ENCODE results near the gene KCTD3. TPM values are rescaled to one million over a fixed set of nuclear protein-coding genes. Genes with fewer than 3 reads are reported as not detected.
A peak's percentile ranks its signal among the peaks of the same experiment; 100 is the strongest.

Gene KCTD3
- total RNA-seq, 1 experiment from 2014 or later, result 50.7 TPM

DNA sequence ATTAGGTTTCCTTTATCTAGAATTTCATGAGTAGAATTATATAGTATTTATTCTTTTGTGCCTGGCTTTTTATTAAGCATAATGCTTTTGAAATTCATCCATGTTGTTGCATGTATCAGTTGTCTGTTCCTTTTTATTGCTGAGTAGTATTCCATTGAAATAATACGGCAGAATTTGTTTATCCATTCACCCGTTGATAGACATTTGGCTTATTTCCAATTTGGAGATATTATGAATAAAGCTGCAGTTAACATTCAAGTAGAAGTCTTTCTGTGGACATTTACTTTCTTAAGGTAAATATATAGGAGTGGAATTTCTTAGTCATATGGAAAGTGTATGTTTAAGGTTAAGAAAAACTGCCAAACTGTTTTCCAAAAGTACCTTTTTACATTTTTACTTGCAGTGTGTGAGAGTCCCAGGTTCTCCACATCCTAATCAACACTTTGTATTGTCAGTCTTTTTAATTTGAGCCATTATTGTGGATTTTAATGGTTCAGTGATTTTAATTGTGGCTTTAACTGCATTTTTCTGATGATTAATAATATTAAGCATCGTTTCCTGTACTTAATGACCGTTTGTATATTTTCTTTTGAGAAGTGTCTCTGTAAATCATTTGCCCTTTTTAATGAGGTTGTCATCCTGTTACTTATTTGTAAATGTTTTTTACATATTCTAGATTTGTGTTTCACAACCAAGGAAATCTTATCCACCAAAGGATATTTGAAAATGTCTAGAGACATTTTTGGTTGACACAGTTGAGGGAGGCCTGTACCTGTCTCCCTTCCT, 22.7 kb downstream of the KCTD3 start:
- ChIA-PET POLR2A (no interaction called here), CTCF (no interaction called here)
- peaks cover 11% of the 10 kb centered on the region for H3K4me1 Mint-ChIP-seq (ENCODE audit: low read depth, unreplicated experiment)
- H3K9me3 Mint-ChIP-seq (ENCODE audit: unreplicated experiment), result no peaks in the 10 kb centered on the region
- no peak for TF ChIP-seq CTCF (IDR thresholded peaks at IDR 0.05; ENCODE audit: insufficient read depth in 1 of 2, low read depth in 1 of 2, low read length in 1 of 2, severe bottlenecking in 1 of 2, unreplicated experiment in 1 of 2)
- H3K4me3 ChIP-seq (ENCODE audit: low read depth, low read length), result no peak overlapping the region
- no peak for DNase-seq
- BruUV-seq (replicated peaks), result no TSS peak
- H3K27me3 Mint-ChIP-seq (ENCODE audit: insufficient read depth, unreplicated experiment), result no peaks in the 10 kb centered on the region
- H3K27ac Mint-ChIP-seq (ENCODE audit: unreplicated experiment), result no peak overlapping the region
- H3K36me3 Mint-ChIP-seq (ENCODE audit: insufficient read depth, unreplicated experiment), result peaks cover 17% of the 10 kb centered on the region
- H3K4me3 Mint-ChIP-seq (ENCODE audit: unreplicated experiment), result no peak overlapping the region
- intact Hi-C loops (cut with micrococcal nuclease; ENCODE audit: unreplicated experiment), result no loop called here
- no peaks in the 10 kb centered on the region for H3K9me3 ChIP-seq
- no peaks in the 10 kb centered on the region for H3K36me3 ChIP-seq (ENCODE audit: control insufficient read depth, insufficient read depth, low read length)
- H3K27me3 ChIP-seq (replicated peaks; ENCODE audit: control insufficient read depth, insufficient read depth, low read length), result no peaks in the 10 kb centered on the region
- H3K4me1 ChIP-seq, result peaks cover 6% of the 10 kb centered on the region

- CTCF ChIA-PET, result no interaction called here
- Histone ChIP-seq H3K4me1 (peaks cover 14% of the 10 kb centered on the region), H3K4me3 (ENCODE audit: low read depth, low read length) (no peak overlapping the region), H3K36me3 (ENCODE audit: control insufficient read depth, insufficient read depth, low read length) (no peaks in the 10 kb centered on the region), H3K9me3 (no peaks in the 10 kb centered on the region), H3K27me3 (replicated peaks; ENCODE audit: control insufficient read depth, insufficient read depth, low read length) (no peaks in the 10 kb centered on the region)
- POLR2A ChIA-PET, result no interaction called here
- no peak for DNase-seq
- Mint-ChIP-seq H3K27me3 (ENCODE audit: insufficient read depth, unreplicated experiment) (no peaks in the 10 kb centered on the region), H3K27ac (ENCODE audit: unreplicated experiment) (peak overlapping the region; percentile 47), H3K36me3 (ENCODE audit: insufficient read depth, unreplicated experiment) (peaks cover 27% of the 10 kb centered on the region), H3K9me3 (ENCODE audit: unreplicated experiment) (no peaks in the 10 kb centered on the region), H3K4me3 (ENCODE audit: unreplicated experiment) (no peak overlapping the region), H3K4me1 (ENCODE audit: low read depth, unreplicated experiment) (peaks cover 19% of the 10 kb centered on the region)
- TF ChIP-seq CTCF (IDR thresholded peaks at IDR 0.05; ENCODE audit: insufficient read depth in 1 of 2, low read depth in 1 of 2, low read length in 1 of 2, severe bottlenecking in 1 of 2, unreplicated experiment in 1 of 2), result no peak
- no TSS peak for BruUV-seq (replicated peaks)
- intact Hi-C loops (cut with micrococcal nuclease; ENCODE audit: unreplicated experiment), result no loop called here
Observed at GRCh38 chr1:215590779-215591491, 23.8 kb downstream of the KCTD3 start.

GRCh38 chr1:215594640-215595039, 27.5 kb downstream of the KCTD3 start:
- Mint-ChIP-seq H3K4me1 (ENCODE audit: low read depth, unreplicated experiment) (peaks cover 39% of the 10 kb centered on the region), H3K9me3 (ENCODE audit: unreplicated experiment) (peaks cover 10% of the 10 kb centered on the region), H3K36me3 (ENCODE audit: insufficient read depth, unreplicated experiment) (peaks cover 38% of the 10 kb centered on the region), H3K27ac (ENCODE audit: unreplicated experiment) (no peak overlapping the region), H3K27me3 (ENCODE audit: insufficient read depth, unreplicated experiment) (no peaks in the 10 kb centered on the region), H3K4me3 (ENCODE audit: unreplicated experiment) (no peak overlapping the region)
- H3K27me3 ChIP-seq (replicated peaks; ENCODE audit: control insufficient read depth, insufficient read depth, low read length), result no peaks in the 10 kb centered on the region
- H3K4me3 ChIP-seq (ENCODE audit: low read depth, low read length), result no peak overlapping the region
- no peak for DNase-seq
- no peak for TF ChIP-seq CTCF (IDR thresholded peaks at IDR 0.05; ENCODE audit: insufficient read depth in 1 of 2, low read depth in 1 of 2, low read length in 1 of 2, severe bottlenecking in 1 of 2, unreplicated experiment in 1 of 2)
- POLR2A ChIA-PET, result no interaction called here
- intact Hi-C loops (cut with micrococcal nuclease; ENCODE audit: unreplicated experiment), result no loop called here
- no peaks in the 10 kb centered on the region for H3K36me3 ChIP-seq (ENCODE audit: control insufficient read depth, insufficient read depth, low read length)
- peaks cover 23% of the 10 kb centered on the region for H3K4me1 ChIP-seq
- BruUV-seq (replicated peaks), result no TSS peak
- CTCF ChIA-PET, result no interaction called here
- no peaks in the 10 kb centered on the region for H3K9me3 ChIP-seq
